ENCODE results near the gene SLC17A7. TPM values are rescaled to one million over a fixed set of nuclear protein-coding genes. Genes with fewer than 3 reads are reported as not detected.

Gene SLC17A7
- total and polyA plus RNA-seq, 2 of the 8 experiments (the other 6 are each of a cell fraction or from before 2014, with no cell fraction given), result 2.7 to 3.0 TPM

GRCh38 chr19:49468746-49469447 lies 27.6 kb upstream of the SLC17A7 start:
- no peaks in the 10 kb centered on the region for H3K23me2 ChIP-seq (ENCODE audit: low read depth, low read length)
- POLR2A ChIA-PET (ENCODE audit: partially characterized antibody), result interaction anchor here (0.7 to 6.8 kb wide), 10 partner anchors 8 to 44 kb away, joined by 3 to 50 read pairs (median 4); partner anchors contain the start of genes ALDH16A1, GFY, PIH1D1 and RPL13A
- FAIRE-seq, result peak; percentile 77

More at GRCh38 chr19:49468746-49469447, 27.6 kb upstream of the SLC17A7 start:
- H4K5ac ChIP-seq (ENCODE audit: insufficient read length, low read depth, low read length), result peak overlapping the region; percentile 27
- no peak overlapping the region; a peak in 1 of 4 replicates for H3K4me2 ChIP-seq (ENCODE audit: insufficient read depth in 1 of 2, low read depth in 2 of 2, low read length in 2 of 2)
- H2BK15ac ChIP-seq (ENCODE audit: low read length), result no peak overlapping the region
- peak overlapping the region; percentile 36; the same call in 1 of the 2 replicates for H3K27ac ChIP-seq (ENCODE audit: low read depth, low read length)
- no peak overlapping the region for H3K18ac ChIP-seq (ENCODE audit: extremely low read depth, low read length)
- no peak overlapping the region for H2BK120ac ChIP-seq (replicated peaks; ENCODE audit: low read depth, low read length)
- H2AK5ac ChIP-seq (ENCODE audit: low read depth, low read length), result 0 out of 2 replicates have a peak overlapping the region, but pooled peaks have one; percentile 78
- H3K4ac ChIP-seq (replicated peaks; ENCODE audit: insufficient read length, low read depth, low read length), result no peak overlapping the region
- CTCF ChIA-PET (ENCODE audit: partially characterized antibody), result interaction anchor here (0.6 to 2.7 kb wide), 6 partner anchors 10 to 1060 kb away, joined by 3 to 15 read pairs (median 3); no protein-coding TSS in a partner anchor
- no peak overlapping the region for H3K56ac ChIP-seq (replicated peaks; ENCODE audit: insufficient read length, low read depth, low read length)
- H3K4me1 ChIP-seq (replicated peaks in 1 of 4; ENCODE audit: control insufficient read depth in 3 of 4, insufficient read depth in 4 of 4, low read length in 3 of 4), result peaks cover 0 to 8% (median 3%) of the 10 kb centered on the region in 4 experiments; a peak in 6 of 7 replicates
- no peak overlapping the region; the same call in 1 of the 2 replicates for H2BK5ac ChIP-seq (ENCODE audit: low read depth, low read length)
- no peak overlapping the region for H2BK12ac ChIP-seq (ENCODE audit: low read depth, low read length)
- 79% methylated on average over 15 of the region's 15 CpGs; no CpG with 5 or more reads in 1 of the 2 experiments for WGBS, 2 experiments (ENCODE audit: extremely low coverage in 1 of 2, insufficient coverage in 1 of 2, insufficient read length in 1 of 2, insufficient replicate concordance in 2 of 2, low coverage in 1 of 2, low lambda C conversion rate in 2 of 2, missing lambda C conversion rate in 1 of 2)
- no peak overlapping the region for H2BK20ac ChIP-seq (ENCODE audit: low read length)
- TF ChIP-seq RBBP5 (IDR thresholded peaks at IDR 0.05; ENCODE audit: borderline replicate concordance, low read depth, low read length) (no peak), SIN3A (conservative IDR thresholded peaks at IDR 0.05 in 1 of 2, IDR thresholded peaks at IDR 0.05 in 1 of 2; ENCODE audit: low read depth in 1 of 2, low read length in 2 of 2) (peak in 1 of 2 experiments; percentile 45; a peak in 2 of 4 replicates)
- no peak overlapping the region for H4K91ac ChIP-seq (replicated peaks; ENCODE audit: insufficient read length, low read length)
- peaks cover 2 to 7% (median 3%) of the 10 kb centered on the region in 4 experiments; a peak in 4 of 8 replicates for H3K36me3 ChIP-seq (ENCODE audit: control insufficient read depth in 2 of 4, insufficient read depth in 4 of 4, low read length in 3 of 4)
- no peaks in the 10 kb centered on the region for H3K79me1 ChIP-seq (ENCODE audit: low read depth, low read length)
- no peaks in the 10 kb centered on the region; a peak in 1 of 4 replicates for H3K9me3 ChIP-seq (ENCODE audit: insufficient read depth in 2 of 2, low read depth in 1 of 2, low read length in 1 of 2)
- peak overlapping the region in 2 of 4 experiments; percentile 17 to 42; a peak in 2 of 7 replicates for H3K9ac ChIP-seq (replicated peaks in 1 of 4; ENCODE audit: extremely low read depth in 1 of 4, low read depth in 3 of 4, low read length in 3 of 4)
- no peak overlapping the region for H4K8ac ChIP-seq (ENCODE audit: extremely low read depth, insufficient read depth, low read length)
- no peaks in the 10 kb centered on the region for H4K20me1 ChIP-seq (replicated peaks in 1 of 2; ENCODE audit: control insufficient read depth in 1 of 2, insufficient read depth in 2 of 2, low read length in 2 of 2)
- H2AFZ ChIP-seq (ENCODE audit: low read length), result no peak overlapping the region
- H3K23ac ChIP-seq (ENCODE audit: insufficient read length), result no peak overlapping the region
- no peak overlapping the region for H3K4me3 ChIP-seq (ENCODE audit: extremely low read depth in 1 of 4, insufficient read depth in 2 of 4, low read depth in 3 of 4, low read length in 4 of 4)
- no peaks in the 10 kb centered on the region for H3K27me3 ChIP-seq (replicated peaks in 1 of 4; ENCODE audit: control insufficient read depth in 3 of 4, extremely low read depth in 1 of 4, insufficient read depth in 3 of 4, low read length in 3 of 4)
- peak in 1 of 2 experiments; percentile 79 for DNase-seq (ENCODE audit: low read depth in 1 of 2, low spot score in 2 of 2)
- no peak overlapping the region for H3K14ac ChIP-seq (ENCODE audit: insufficient read length)
- no peaks in the 10 kb centered on the region for H3K79me2 ChIP-seq (ENCODE audit: control insufficient read depth in 1 of 2, insufficient read depth in 2 of 2, low read length in 2 of 2)
